GM21360 (cell line): ENCODE measurements around the gene WNT9B.

Experiments used
- ATAC-seq: cut with Tn5 transposase; IDR thresholded peaks from one replicate; pipeline ENCODE4 v1.9.1; 2021; ENCODE audit warnings: mild to moderate bottlenecking, moderate library complexity; ENCODE audit not compliant: unreplicated experiment

The WNT9B gene

DNA sequence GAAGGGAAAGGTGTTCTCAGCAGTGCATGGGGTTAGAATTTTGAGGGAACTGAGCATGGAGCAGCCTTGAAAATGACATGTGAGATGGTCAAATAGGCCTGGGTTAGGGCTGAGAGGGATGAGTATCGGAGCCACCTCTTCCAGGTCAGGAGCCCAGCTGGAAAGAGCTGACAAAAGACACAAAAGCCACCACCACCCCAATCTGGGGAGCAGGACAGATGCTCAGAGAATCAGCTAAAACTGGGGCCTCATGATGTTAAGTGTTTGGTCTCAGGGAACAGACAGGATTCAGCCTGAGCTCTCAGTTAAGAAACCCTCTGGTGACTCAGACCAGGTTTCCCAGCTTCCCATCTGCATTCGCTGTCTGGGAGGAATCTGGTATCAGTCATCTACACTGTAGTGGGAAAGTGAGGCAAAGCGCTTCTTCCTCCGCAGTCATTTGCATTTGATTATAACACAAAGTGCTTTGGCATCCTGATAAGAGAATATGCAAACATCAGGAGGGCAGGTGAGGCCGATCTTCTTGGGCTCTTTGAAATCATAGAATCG lies 2.6 kb downstream of the WNT9B start:
- ATAC-seq: no peak

DNA sequence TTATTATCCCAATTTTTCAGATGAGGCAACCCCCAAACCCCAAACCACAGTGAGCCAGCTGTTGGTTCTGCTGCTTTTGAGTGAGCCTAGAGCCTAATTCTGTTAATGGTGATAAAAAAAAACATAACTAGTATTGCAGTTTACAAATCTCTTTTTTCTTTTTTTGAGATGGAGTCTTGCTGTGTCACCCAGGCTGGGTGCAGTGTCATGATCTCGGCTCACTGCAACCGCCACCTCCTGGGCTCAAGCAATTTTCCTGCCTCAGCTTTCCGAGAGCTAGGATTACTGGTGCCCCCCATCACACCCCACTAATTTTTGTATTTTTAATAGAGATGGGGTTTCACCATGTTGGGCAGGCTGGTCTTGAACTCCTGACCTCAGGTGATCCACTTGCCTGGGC lies 3.1 kb downstream of the WNT9B start:
- no peak for ATAC-seq

DNA sequence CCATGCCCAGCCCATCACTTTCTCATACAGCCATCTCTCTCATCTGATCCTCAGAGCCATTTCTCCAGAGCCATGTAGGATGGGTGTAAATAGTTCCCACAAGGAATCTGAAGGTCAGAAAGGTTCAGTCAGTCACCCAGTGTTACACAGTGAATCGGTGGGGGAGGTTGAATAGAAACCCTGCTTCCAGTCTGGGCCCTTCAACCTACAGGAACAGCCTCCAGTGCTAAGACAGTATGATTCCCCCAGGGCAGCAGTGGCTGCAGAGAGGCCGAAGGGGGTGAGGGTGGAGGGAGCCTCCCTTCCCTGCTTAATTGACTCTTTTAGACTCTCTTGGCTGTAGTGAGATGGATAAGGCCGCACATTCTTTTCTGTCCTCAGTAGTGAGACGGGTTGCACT lies 3.6 kb downstream of the WNT9B start:
- no peak for ATAC-seq

DNA sequence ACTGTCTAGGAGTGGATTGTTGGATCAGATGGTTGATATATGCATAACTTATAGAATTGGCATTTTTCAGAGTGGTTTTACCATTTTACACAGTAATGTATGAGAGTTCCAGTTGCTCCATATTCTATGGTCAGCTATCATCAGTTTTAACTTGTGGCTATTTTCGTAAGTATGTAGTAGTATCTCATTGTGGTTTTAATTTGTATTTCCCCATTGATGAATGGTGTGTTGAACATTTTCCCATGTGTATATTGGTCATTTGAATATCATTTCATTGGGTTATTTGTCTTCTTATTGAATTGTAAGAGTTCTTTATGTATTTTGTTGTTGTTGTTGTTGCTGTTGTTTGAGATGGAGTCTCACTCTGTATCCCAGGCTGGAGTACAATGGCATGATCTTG lies 6.2 kb downstream of the WNT9B start:
- no peak for ATAC-seq

DNA sequence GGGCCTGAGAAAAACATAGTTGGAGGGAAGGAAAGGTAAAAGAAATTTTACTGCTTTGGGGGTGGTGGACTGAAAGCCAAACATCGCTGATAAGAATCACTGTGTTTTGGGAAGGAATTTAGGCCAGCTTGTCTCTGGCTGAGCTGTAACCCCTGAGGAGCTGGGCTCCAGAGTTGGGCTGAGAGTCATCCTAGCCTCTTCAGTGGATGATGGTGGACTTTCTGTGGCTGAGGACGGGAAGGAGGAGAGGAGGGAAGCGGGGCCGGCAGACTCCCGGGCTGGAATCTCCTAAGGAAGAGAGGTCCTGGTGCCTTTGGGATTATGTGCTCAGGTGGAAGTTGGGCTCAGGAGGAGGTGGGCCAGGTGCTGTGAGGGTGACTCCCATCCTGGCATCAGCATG lies 8.6 kb downstream of the WNT9B start:
- ATAC-seq: no peak

DNA sequence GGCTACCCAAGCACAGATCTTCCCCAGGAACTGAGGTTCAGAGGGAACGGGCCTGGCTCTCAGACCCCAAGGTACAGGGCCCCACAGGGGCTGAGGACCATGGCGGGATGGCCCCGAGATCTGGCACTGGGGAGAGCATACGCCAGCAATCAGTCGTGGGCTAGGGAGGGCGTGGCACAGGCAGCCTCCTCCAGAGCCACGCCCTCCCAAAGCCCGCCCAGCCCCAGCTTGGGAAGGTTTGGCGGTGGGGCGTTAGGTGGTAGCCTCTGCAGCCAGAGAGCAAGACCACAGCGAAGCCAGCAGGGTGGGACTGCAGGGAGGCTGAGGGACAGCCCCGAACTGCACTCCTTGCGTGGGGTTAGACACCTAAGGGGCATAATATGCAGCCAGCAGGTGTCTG lies 11.6 kb downstream of the WNT9B start:
- no peak for ATAC-seq

DNA sequence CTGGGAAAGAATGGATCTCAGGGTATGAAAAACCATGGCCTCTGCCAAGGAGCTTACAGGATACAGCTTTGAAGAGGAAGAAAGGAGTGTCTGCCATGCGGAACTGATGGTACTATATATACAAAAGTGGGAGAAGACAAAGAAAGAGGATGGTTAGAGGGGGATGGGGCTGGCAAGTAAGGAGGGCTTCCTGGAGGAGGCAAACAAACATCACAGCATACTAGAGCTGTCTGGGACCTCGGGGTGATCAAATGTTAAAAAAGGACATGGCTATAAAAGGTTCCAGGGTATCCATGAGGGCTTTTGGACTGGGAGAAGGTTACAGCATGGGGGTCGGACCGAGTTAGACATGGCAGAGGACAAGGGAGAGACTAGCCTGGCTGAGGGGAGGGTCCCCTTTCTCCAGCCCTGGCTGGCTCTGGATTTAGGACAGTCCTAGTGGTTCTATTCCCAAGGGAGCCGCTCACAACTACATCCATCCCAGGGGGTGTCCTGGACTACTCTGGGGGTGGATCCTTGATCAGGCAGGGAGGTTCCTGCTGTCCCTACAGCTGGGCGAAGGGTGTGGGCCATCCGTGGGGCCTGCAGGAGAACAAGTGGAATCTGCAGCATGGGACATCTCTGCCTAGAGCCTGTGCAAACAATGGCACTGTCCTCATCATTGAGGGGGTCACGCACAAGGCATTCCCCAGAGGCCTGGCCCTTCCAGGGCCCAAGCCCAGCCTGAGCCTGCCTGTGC lies 12.2 kb downstream of the WNT9B start:
- no peak for ATAC-seq

DNA sequence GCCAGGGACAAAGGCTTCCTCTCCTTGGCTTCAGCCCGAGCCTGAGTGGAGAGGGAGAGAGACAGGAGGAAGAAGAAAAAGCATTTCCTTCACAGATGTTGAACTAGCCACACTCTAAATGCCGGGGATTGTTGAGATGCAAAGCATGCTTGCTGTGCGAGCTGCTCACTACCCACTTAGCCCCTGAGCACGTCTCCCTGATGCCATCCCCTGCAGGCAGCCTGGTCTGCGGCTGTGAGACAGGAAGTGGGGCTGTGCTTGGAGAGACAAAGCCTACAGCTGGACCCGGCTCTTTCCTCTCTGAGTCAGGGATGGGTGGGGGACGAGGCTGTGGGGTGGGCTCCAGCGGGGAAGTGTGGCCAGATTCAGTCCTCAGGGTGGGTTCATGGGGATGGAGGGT lies 13.7 kb downstream of the WNT9B start:
- no peak for ATAC-seq

DNA sequence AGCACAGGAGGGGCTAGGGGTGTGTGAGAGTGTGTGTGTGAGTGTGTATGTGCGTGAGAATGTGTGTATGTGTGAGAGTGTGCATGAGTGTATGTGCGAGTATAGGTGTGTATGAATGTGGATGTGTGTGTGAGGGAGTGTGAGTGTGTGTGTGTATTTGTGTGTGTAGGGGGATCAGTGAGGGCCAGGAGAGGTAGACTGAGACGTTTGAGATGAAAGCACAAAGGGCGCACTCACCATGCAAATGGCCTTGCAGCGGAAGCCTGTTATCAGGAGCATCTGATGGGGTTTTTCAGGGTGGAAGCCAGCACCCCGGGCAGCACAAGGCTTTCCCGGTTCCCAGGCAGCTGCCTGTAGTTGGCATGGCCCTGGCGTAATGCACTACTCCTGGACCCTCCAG lies 14.9 kb downstream of the WNT9B start:
- no peak for ATAC-seq

DNA sequence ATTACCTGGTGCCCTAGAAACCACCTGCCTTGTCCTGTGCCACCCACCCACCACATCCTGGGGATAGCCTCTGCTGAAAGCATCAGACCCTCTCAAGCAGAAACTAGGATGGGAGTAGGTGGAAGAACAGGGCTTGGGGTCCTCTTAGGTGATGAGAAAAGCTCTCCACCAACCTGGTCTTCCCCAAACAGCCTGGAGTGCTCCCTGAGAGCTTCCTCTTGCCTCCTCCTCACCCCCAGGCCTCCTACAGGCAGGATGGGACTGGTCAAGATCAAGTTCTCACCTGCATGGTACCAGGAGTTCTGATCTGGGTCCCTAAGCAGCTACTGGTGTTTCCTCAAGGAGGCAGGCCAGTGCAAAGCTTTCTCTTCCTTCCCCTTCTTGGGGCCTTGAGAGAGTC lies 15.4 kb downstream of the WNT9B start:
- ATAC-seq: no peak

DNA sequence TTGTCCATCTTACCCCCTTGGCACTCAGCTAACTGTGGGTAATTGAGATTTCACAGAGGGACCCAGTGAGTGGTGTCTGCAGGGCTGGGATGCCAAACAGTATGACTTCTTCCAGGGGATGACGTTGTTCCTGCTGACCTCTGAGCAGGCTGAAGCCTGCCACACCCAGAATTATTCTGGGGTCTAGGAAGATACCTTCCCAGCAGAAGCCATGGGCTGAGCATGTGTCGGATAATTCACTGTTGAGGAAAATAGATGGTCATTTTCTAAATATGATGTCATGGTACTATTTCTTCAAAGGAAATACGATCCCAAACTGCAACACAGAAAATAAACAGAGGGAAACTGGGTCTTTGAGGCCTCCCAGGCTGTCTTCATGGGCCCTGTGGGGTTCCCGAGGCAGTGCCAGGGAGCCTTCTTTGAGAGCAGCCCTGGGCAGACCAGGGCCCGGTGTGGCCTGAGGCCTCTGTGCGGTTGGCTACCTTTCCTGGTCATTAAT lies 17.4 kb downstream of the WNT9B start:
- ATAC-seq: no peak

DNA sequence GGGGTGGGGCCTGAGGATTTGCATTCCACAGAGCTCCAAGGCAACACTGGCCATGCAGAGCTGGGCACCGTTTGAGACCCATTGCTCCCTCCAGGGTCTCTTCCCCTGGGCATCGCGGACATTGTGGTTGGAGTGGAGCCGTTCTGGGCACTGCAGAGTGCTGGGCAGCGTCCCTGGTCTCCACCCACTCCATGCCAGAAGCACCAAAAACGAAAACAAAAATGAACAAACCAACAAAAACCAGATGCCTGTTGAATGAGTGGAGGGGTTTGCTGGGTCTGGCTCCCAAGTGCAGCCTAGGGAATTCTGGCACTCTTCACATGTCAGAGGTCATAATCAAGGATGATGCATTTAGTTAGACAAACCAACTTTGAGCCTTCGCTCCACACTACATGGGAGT lies 17.9 kb downstream of the WNT9B start:
- no peak for ATAC-seq

DNA sequence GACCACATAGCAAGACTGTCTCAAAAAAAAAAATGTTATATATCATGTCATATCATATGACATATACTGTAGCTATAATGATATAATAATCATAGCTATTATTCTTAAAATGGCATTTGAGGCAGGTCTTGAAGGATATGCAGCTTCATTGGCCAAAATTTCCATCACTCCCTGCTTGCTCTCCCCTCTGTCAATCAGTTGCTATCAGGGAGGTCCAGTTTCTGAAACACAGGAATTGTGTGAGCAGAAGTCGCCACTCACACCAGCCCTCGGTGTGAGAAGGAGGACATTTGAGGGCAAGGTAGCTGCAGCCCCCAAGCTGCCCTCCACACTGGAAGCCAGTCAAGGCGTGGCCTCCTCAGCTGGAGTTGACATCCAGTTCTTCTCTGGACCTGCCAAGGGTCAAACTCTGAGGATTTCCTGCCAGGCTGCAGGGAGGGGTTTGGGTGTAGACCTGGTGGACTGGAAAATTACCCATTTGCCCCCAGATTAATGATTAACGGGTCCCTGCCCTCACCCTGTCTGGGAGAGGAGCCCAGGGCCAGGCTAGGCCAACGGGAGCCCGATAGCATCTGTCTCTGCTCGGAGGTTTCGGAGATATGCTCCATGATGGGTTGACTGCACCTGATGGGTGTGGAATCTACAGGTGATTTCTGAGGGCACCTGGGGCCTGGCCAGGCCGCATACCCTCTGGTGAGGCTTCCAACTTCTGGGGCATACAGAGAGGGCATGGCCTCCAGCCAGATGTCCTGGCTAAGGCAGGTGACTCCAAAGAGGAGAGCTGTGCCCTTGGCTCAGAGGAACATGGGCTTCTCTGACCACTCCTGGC lies 18.8 kb downstream of the WNT9B start:
- no peak for ATAC-seq

DNA sequence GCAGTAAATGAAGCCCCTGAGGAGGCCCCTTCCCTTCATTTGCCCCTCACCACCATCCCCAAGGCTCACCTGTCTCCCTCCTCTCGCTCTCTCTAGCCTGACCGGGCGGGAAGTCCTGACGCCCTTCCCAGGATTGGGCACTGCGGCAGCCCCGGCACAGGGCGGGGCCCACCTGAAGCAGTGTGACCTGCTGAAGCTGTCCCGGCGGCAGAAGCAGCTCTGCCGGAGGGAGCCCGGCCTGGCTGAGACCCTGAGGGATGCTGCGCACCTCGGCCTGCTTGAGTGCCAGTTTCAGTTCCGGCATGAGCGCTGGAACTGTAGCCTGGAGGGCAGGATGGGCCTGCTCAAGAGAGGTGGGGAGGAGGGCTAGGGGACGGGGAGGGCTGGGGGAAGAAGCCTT lies 21.0 kb downstream of the WNT9B start:
- no peak for ATAC-seq

DNA sequence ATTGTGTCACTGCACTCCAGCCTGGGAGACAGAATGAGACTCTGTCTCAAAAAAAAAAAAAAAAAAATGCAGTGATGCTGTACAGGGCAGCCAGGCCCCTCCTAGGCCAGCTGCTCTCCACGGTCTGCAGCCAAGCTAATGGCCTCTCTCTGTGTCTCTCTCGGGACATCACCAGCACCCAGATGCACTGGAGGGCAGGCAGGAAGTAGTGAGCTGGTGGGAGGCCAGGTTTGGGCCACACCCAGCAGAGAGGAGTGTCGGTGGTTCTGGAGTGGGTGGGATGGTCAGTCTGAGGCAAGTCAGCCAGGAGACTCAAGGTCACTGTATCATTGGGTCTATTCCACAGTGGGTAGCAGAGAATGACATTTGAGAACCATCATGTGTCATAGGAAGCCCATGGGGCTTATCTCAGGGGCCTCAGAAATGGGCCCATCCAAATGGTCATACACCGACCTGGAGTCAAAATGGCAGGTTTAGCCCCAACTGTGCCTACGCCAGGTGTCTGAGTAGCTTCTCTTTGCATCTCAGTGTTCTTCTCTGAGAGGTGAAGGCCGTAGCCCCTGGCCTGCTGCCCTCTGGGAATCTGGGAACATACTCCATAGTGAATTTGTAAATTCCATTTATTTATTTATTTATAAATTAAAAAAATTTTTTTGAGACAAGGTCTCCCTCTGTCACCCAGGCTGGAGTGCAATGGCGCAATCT lies 22.7 kb downstream of the WNT9B start:
- no peak for ATAC-seq

DNA sequence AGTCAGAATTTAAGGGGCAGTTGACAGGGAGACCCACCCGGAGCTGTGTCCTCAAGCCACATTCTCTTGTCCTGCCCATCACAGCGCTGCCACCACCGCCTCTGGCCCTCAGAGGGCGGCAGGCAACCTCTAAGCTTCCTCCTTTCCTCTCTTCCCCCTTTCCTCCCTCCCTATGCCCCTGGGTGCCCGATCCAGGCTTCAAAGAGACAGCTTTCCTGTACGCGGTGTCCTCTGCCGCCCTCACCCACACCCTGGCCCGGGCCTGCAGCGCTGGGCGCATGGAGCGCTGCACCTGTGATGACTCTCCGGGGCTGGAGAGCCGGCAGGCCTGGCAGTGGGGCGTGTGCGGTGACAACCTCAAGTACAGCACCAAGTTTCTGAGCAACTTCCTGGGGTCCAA lies 23.5 kb downstream of the WNT9B start:
- ATAC-seq: no peak

DNA sequence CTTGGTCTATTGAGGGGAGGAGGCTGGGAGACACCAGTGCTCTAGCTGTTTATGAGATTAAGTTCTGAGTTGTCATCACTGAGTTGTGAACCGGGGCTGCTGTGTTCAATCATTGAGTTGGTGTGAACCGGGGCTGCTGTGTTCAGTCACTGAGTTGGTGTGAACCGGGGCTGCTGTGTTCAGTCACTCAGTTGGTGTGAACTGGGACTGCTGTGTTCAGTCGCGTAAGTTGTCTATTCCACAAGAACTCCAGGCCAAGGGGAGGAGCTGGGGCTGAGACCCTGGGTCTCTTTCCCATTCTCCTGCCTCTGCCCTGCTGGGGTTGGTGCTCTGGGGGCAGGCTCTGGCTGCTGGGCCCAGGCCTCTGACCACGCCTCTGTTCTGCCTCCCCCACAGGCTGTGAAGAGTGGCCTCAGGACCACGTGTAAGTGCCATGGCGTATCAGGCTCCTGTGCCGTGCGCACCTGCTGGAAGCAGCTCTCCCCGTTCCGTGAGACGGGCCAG lies 24.5 kb downstream of the WNT9B start:
- no peak for ATAC-seq

DNA sequence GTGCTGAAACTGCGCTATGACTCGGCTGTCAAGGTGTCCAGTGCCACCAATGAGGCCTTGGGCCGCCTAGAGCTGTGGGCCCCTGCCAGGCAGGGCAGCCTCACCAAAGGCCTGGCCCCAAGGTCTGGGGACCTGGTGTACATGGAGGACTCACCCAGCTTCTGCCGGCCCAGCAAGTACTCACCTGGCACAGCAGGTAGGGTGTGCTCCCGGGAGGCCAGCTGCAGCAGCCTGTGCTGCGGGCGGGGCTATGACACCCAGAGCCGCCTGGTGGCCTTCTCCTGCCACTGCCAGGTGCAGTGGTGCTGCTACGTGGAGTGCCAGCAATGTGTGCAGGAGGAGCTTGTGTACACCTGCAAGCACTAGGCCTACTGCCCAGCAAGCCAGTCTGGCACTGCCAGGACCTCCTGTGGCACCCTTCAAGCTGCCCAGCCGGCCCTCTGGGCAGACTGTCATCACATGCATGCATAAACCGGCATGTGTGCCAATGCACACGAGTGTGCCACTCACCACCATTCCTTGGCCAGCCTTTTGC lies 25.0 kb downstream of the WNT9B start:
- ATAC-seq: no peak

DNA sequence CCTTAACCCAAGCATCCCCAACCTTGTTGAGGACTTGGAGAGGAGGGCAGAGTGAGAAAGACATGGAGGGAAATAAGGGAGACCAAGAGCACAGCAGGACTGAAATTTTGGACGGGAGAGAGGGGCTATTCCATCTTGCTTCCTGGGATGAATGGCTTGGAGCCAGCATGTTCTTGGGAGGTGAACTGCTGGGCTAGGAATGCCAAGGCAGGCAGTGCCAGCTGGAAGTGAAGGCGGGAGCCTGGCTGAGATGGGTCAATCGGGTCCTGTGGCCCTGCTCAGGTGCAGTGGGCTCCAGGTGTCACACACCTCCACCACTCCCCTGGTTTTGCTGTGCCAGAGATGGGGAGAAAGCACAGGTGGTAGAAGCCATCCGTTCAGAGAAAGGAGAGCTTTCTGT lies 25.5 kb downstream of the WNT9B start:
- ATAC-seq: no peak

DNA sequence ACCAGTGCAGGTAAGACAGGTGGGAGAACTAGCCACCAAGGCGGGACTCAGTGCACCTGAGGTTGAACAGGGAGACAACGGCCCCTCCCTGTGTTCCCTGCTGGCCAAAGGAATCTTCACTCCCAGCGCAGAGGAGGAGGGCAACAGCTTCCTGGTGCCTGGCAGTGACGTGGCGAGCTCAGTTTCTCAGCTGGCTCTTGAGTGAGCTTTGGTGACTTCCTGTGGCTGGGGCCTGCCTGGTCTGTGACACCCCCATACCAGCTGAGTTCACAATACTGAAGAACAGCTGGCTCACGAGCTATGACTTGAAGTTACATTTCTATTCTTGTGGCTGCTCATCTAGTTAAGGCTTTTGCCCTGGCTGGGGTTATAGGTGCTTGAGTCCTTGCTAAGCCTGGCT lies 26.1 kb downstream of the WNT9B start:
- no peak for ATAC-seq

DNA sequence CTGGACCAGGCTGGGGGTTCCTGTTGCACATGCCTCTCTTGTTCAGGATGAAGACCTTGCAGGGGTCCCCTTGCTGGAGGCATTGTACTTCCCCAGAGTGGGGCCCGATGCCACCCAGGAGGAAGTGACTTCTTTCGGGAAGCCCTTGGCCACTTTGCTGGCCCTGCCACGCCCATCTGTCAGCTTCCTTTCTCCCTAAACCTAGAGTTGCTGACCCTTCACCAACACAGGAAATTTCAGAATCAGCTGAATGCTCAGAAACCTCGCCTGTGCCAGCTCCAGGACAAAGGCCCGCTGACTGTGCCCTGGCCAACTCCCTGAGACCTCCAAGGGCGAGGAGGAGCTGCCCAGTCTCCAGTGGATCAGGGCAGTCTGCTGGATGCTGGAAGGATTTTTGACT lies 26.7 kb downstream of the WNT9B start:
- ATAC-seq: no peak
